ENCODE measurements around the gene ERBIN.

Gene ERBIN

GRCh38 chr5:66004216-66004615 is 77.8 kb downstream of the ERBIN start:
- H3K27me3 ChIP-seq (ENCODE audit: insufficient read depth, insufficient read length): no peaks in the 10 kb centered on the region
- TF ChIP-seq YY1 (IDR thresholded peaks at IDR 0.05; ENCODE audit: insufficient read depth, insufficient read length) (no peak), ZNF274 (IDR thresholded peaks at IDR 0.05; ENCODE audit: low read depth, low read length) (no peak), SUZ12 (IDR thresholded peaks at IDR 0.05; ENCODE audit: extremely low read depth, insufficient read depth, insufficient read length) (no peak)
- no peak overlapping the region for H3K4me3 ChIP-seq (ENCODE audit: insufficient read length, low read depth)
- no peak overlapping the region for H3K9ac ChIP-seq (ENCODE audit: insufficient read length, low read depth)
- no peaks in the 10 kb centered on the region for H3K4me1 ChIP-seq (ENCODE audit: insufficient read depth, insufficient read length)
- H3K36me3 ChIP-seq (ENCODE audit: insufficient read depth, insufficient read length, low read length): peaks cover 6% of the 10 kb centered on the region
- H3K9me3 ChIP-seq (ENCODE audit: insufficient read depth, low read length): no peaks in the 10 kb centered on the region
- no peak for DNase-seq (ENCODE audit: low read depth, low spot score)

GRCh38 chr5:66009277-66009676 is 82.9 kb downstream of the ERBIN start:
- H3K4me3 ChIP-seq (ENCODE audit: insufficient read length, low read depth): no peak overlapping the region
- H3K9me3 ChIP-seq (ENCODE audit: insufficient read depth, low read length): no peaks in the 10 kb centered on the region
- no peak overlapping the region for H3K9ac ChIP-seq (ENCODE audit: insufficient read length, low read depth)
- no peaks in the 10 kb centered on the region for H3K27me3 ChIP-seq (ENCODE audit: insufficient read depth, insufficient read length)
- H3K4me1 ChIP-seq (ENCODE audit: insufficient read depth, insufficient read length): no peaks in the 10 kb centered on the region
- TF ChIP-seq ZNF274 (IDR thresholded peaks at IDR 0.05; ENCODE audit: low read depth, low read length) (no peak), SUZ12 (IDR thresholded peaks at IDR 0.05; ENCODE audit: extremely low read depth, insufficient read depth, insufficient read length) (no peak), YY1 (IDR thresholded peaks at IDR 0.05; ENCODE audit: insufficient read depth, insufficient read length) (no peak)
- DNase-seq (ENCODE audit: low read depth, low spot score): no peak
- peaks cover 12% of the 10 kb centered on the region for H3K36me3 ChIP-seq (ENCODE audit: insufficient read depth, insufficient read length, low read length)

GRCh38 chr5:66010476-66010875 is 84.1 kb downstream of the ERBIN start:
- TF ChIP-seq SUZ12 (IDR thresholded peaks at IDR 0.05; ENCODE audit: extremely low read depth, insufficient read depth, insufficient read length) (no peak), ZNF274 (IDR thresholded peaks at IDR 0.05; ENCODE audit: low read depth, low read length) (no peak), YY1 (IDR thresholded peaks at IDR 0.05; ENCODE audit: insufficient read depth, insufficient read length) (no peak)
- H3K9me3 ChIP-seq (ENCODE audit: insufficient read depth, low read length): no peaks in the 10 kb centered on the region
- peaks cover 9% of the 10 kb centered on the region for H3K36me3 ChIP-seq (ENCODE audit: insufficient read depth, insufficient read length, low read length)
- no peak overlapping the region for H3K4me3 ChIP-seq (ENCODE audit: insufficient read length, low read depth)
- H3K9ac ChIP-seq (ENCODE audit: insufficient read length, low read depth): no peak overlapping the region
- no peak for DNase-seq (ENCODE audit: low read depth, low spot score)
- no peaks in the 10 kb centered on the region for H3K27me3 ChIP-seq (ENCODE audit: insufficient read depth, insufficient read length)
- H3K4me1 ChIP-seq (ENCODE audit: insufficient read depth, insufficient read length): no peaks in the 10 kb centered on the region

GRCh38 chr5:66012271-66012670 is 85.9 kb downstream of the ERBIN start:
- no peak overlapping the region for H3K9ac ChIP-seq (ENCODE audit: insufficient read length, low read depth)
- TF ChIP-seq ZNF274 (IDR thresholded peaks at IDR 0.05; ENCODE audit: low read depth, low read length) (no peak), SUZ12 (IDR thresholded peaks at IDR 0.05; ENCODE audit: extremely low read depth, insufficient read depth, insufficient read length) (no peak), YY1 (IDR thresholded peaks at IDR 0.05; ENCODE audit: insufficient read depth, insufficient read length) (no peak)
- H3K4me3 ChIP-seq (ENCODE audit: insufficient read length, low read depth): no peak overlapping the region
- no peaks in the 10 kb centered on the region for H3K9me3 ChIP-seq (ENCODE audit: insufficient read depth, low read length)
- peaks cover 12% of the 10 kb centered on the region for H3K36me3 ChIP-seq (ENCODE audit: insufficient read depth, insufficient read length, low read length)
- H3K27me3 ChIP-seq (ENCODE audit: insufficient read depth, insufficient read length): no peaks in the 10 kb centered on the region
- DNase-seq (ENCODE audit: low read depth, low spot score): no peak
- no peaks in the 10 kb centered on the region for H3K4me1 ChIP-seq (ENCODE audit: insufficient read depth, insufficient read length)

- Histone ChIP-seq H3K4me1 (ENCODE audit: insufficient read depth, insufficient read length) (no peaks in the 10 kb centered on the region), H3K4me3 (ENCODE audit: insufficient read length, low read depth) (no peak overlapping the region), H3K9ac (ENCODE audit: insufficient read length, low read depth) (no peak overlapping the region), H3K9me3 (ENCODE audit: insufficient read depth, low read length) (no peaks in the 10 kb centered on the region), H3K36me3 (ENCODE audit: insufficient read depth, insufficient read length, low read length) (peaks cover 12% of the 10 kb centered on the region), H3K27me3 (ENCODE audit: insufficient read depth, insufficient read length) (no peaks in the 10 kb centered on the region)
- TF ChIP-seq YY1 (IDR thresholded peaks at IDR 0.05; ENCODE audit: insufficient read depth, insufficient read length) (no peak), ZNF274 (IDR thresholded peaks at IDR 0.05; ENCODE audit: low read depth, low read length) (no peak), SUZ12 (IDR thresholded peaks at IDR 0.05; ENCODE audit: extremely low read depth, insufficient read depth, insufficient read length) (no peak)
- DNase-seq (ENCODE audit: low read depth, low spot score): no peak
Observed at GRCh38 chr5:66013397-66013796, 87.0 kb downstream of the ERBIN start.

- DNase-seq (ENCODE audit: low read depth, low spot score): no peak
- no peaks in the 10 kb centered on the region for H3K27me3 ChIP-seq (ENCODE audit: insufficient read depth, insufficient read length)
- no peak overlapping the region for H3K4me3 ChIP-seq (ENCODE audit: insufficient read length, low read depth)
- H3K36me3 ChIP-seq (ENCODE audit: insufficient read depth, insufficient read length, low read length): peaks cover 11% of the 10 kb centered on the region
- no peak for TF ChIP-seq ZNF274 (IDR thresholded peaks at IDR 0.05; ENCODE audit: low read depth, low read length)
- no peak for TF ChIP-seq YY1 (IDR thresholded peaks at IDR 0.05; ENCODE audit: insufficient read depth, insufficient read length)
- TF ChIP-seq SUZ12 (IDR thresholded peaks at IDR 0.05; ENCODE audit: extremely low read depth, insufficient read depth, insufficient read length): no peak
- no peaks in the 10 kb centered on the region for H3K9me3 ChIP-seq (ENCODE audit: insufficient read depth, low read length)
- H3K9ac ChIP-seq (ENCODE audit: insufficient read length, low read depth): no peak overlapping the region
- no peaks in the 10 kb centered on the region for H3K4me1 ChIP-seq (ENCODE audit: insufficient read depth, insufficient read length)
Observed at GRCh38 chr5:66013906-66014305, 87.5 kb downstream of the ERBIN start.

- Histone ChIP-seq H3K4me3 (ENCODE audit: insufficient read length, low read depth) (no peak overlapping the region), H3K9me3 (ENCODE audit: insufficient read depth, low read length) (no peaks in the 10 kb centered on the region), H3K36me3 (ENCODE audit: insufficient read depth, insufficient read length, low read length) (peaks cover 10% of the 10 kb centered on the region), H3K27me3 (ENCODE audit: insufficient read depth, insufficient read length) (no peaks in the 10 kb centered on the region), H3K4me1 (ENCODE audit: insufficient read depth, insufficient read length) (no peaks in the 10 kb centered on the region), H3K9ac (ENCODE audit: insufficient read length, low read depth) (no peak overlapping the region)
- TF ChIP-seq SUZ12 (IDR thresholded peaks at IDR 0.05; ENCODE audit: extremely low read depth, insufficient read depth, insufficient read length): no peak
- no peak for DNase-seq (ENCODE audit: low read depth, low spot score)
Observed at GRCh38 chr5:66015196-66015960, 89.0 kb downstream of the ERBIN start.

Data from NT2/D1 (cell line).